GM23338 (cell line): Measurements from ENCODE around the gene POU2AF3. TPM values are rescaled to one million over a fixed set of nuclear protein-coding genes. Genes with fewer than 3 reads are reported as not detected.

Experiments used
- ATAC-seq: fragments of 200-7000 bp; cut with Tn5 transposase; 3 replicates; pipeline ENCODE4 v1.9.1; 2020
- DNase-seq: peaks from one replicate; pipeline ENCODE4 v3.0.0-alpha.2; 2015; ENCODE audit warnings: low spot score
- H2AFZ ChIP-seq: fragments of 200-600 bp; sonication (generic); 2 replicates; pipeline ENCODE4 v1.8.0; 2016; ENCODE audit warnings: antibody characterized with exemption, mild to moderate bottlenecking, moderate library complexity
- H3F3A ChIP-seq: fragments of 200-600 bp; sonication (generic); replicated peaks from 2 replicates; pipeline ENCODE4 v1.8.0; 2017; ENCODE audit warnings: antibody characterized with exemption, mixed run types, low read depth
- H3K27ac ChIP-seq: fragments of 200-600 bp; sonication (generic); 2 replicates; pipeline ENCODE4 v1.6.1; 2016; ENCODE audit warnings: low read depth
- H3K27me3 ChIP-seq: fragments of 200-600 bp; sonication (generic); 2 replicates; pipeline ENCODE4 v1.8.0; 2016; ENCODE audit warnings: mild to moderate bottlenecking, mixed run types, moderate library complexity; ENCODE audit not compliant: insufficient read depth
- H3K36me3 ChIP-seq: fragments of 200-600 bp; sonication (generic); 2 replicates; pipeline ENCODE4 v1.8.0; 2016; ENCODE audit warnings: mild to moderate bottlenecking; ENCODE audit not compliant: insufficient read depth
- H3K4me1 ChIP-seq: fragments of 200-600 bp; sonication (generic); 2 replicates; pipeline ENCODE4 v1.8.0; 2016; ENCODE audit warnings: mild to moderate bottlenecking, moderate library complexity; ENCODE audit not compliant: insufficient read depth
- H3K4me2 ChIP-seq: fragments of 200-600 bp; sonication (generic); 2 replicates; pipeline ENCODE4 v1.7.1; 2017; ENCODE audit warnings: mixed run types
- H3K4me3 ChIP-seq: fragments of 200-600 bp; sonication (generic); 2 replicates; pipeline ENCODE4 v1.6.1; 2016; ENCODE audit warnings: mixed run types
- H3K79me2 ChIP-seq: fragments of 200-600 bp; sonication (generic); replicated peaks from 2 replicates; pipeline ENCODE4 v1.8.0; 2017; ENCODE audit warnings: mild to moderate bottlenecking; ENCODE audit not compliant: insufficient read depth
- H3K9me2 ChIP-seq: fragments of 200-600 bp; sonication (generic); 2 replicates; pipeline ENCODE4 v1.8.0; 2017; ENCODE audit not compliant: insufficient read depth
- H4K20me1 ChIP-seq: fragments of 200-600 bp; sonication (generic); replicated peaks from 2 replicates; pipeline ENCODE4 v1.8.0; 2017; ENCODE audit warnings: mild to moderate bottlenecking; ENCODE audit not compliant: insufficient read depth
- H3K27ac Mint-ChIP-seq: 2 replicates; pipeline ENCODE4 v1.8.0; 2020; ENCODE audit warnings: inconsistent platforms, mild to moderate bottlenecking, moderate library complexity, mixed read lengths
- H3K27me3 Mint-ChIP-seq: 3 replicates; pipeline ENCODE4 v1.8.0; 2022; ENCODE audit warnings: low read depth, mild to moderate bottlenecking, moderate library complexity, mixed read lengths, inconsistent platforms; ENCODE audit not compliant: insufficient read depth, poor library complexity
- H3K36me3 Mint-ChIP-seq: 3 replicates; pipeline ENCODE4 v1.8.0; 2021; ENCODE audit warnings: low read depth, mild to moderate bottlenecking, inconsistent platforms, moderate library complexity, mixed read lengths
- H3K4me1 Mint-ChIP-seq: 3 replicates; pipeline ENCODE4 v1.8.0; 2020; ENCODE audit warnings: mild to moderate bottlenecking, inconsistent platforms, mixed read lengths
- H3K4me3 Mint-ChIP-seq: 3 replicates; pipeline ENCODE4 v1.8.0; 2021; ENCODE audit warnings: moderate library complexity, mild to moderate bottlenecking, inconsistent platforms, mixed read lengths
- H3K9me3 Mint-ChIP-seq: 3 replicates; pipeline ENCODE4 v1.8.0; 2020; ENCODE audit warnings: moderate library complexity, mild to moderate bottlenecking, inconsistent platforms, mixed read lengths
- CREB1 ChIP-seq: fragments of 250-450 bp; sonication (Bioruptor Pico); IDR thresholded peaks from 2 replicates; pipeline ENCODE4 v1.5.0; 2020; ENCODE audit warnings: low read depth, mild to moderate bottlenecking, moderate library complexity
- CTCF ChIP-seq, 2 experiments: fragments of 200-600 bp in 1 of 2; sonication (generic) in 1 of 2; conservative IDR thresholded peaks; 2 replicates each; pipeline versions ENCODE4 v1.5.1 to v1.6.1; 2016 to 2017; ENCODE audit warnings: antibody characterized with exemption in 2 of 2, low read depth in 2 of 2, mild to moderate bottlenecking in 2 of 2, moderate library complexity in 1 of 2
- ETS1 ChIP-seq: IDR thresholded peaks from 2 replicates; pipeline ENCODE4 v1.6.1; 2016; ENCODE audit warnings: antibody characterized with exemption
- EZH2 ChIP-seq: fragments of 200-600 bp; sonication (generic); IDR thresholded peaks from one replicate; pipeline ENCODE4 v1.8.0; 2017; ENCODE audit warnings: antibody characterized with exemption, mild to moderate bottlenecking, low read depth; ENCODE audit not compliant: unreplicated experiment
- EZH2phosphoT487 ChIP-seq: fragments of 200-600 bp; sonication (generic); IDR thresholded peaks from one replicate; pipeline ENCODE4 v1.8.1; 2018; ENCODE audit warnings: antibody characterized with exemption; ENCODE audit not compliant: unreplicated experiment
- JUNB ChIP-seq: IDR thresholded peaks from one replicate; pipeline ENCODE4 v1.6.1; 2016; ENCODE audit warnings: antibody characterized with exemption; ENCODE audit not compliant: unreplicated experiment
- NANOG ChIP-seq: IDR thresholded peaks from 2 replicates; pipeline ENCODE4 v1.6.1; 2016; ENCODE audit warnings: antibody characterized with exemption, borderline replicate concordance
- POLR2AphosphoS5 ChIP-seq: IDR thresholded peaks from 2 replicates; pipeline ENCODE4 v1.6.1; 2016; ENCODE audit warnings: antibody characterized with exemption, low read depth
- REST ChIP-seq: IDR thresholded peaks from one replicate; pipeline ENCODE4 v1.6.1; 2018; ENCODE audit warnings: antibody characterized with exemption; ENCODE audit not compliant: unreplicated experiment
- STAT1 ChIP-seq: IDR thresholded peaks from one replicate; pipeline ENCODE4 v1.6.1; 2016; ENCODE audit warnings: antibody characterized with exemption; ENCODE audit not compliant: unreplicated experiment
- ZNF114 ChIP-seq: fragments of 250-450 bp; sonication (Bioruptor Pico); IDR thresholded peaks from 2 replicates; pipeline ENCODE4 v1.5.0; 2020; ENCODE audit warnings: mild to moderate bottlenecking, moderate library complexity
- ZNF331 ChIP-seq: fragments of 250-450 bp; sonication (Bioruptor Pico); IDR thresholded peaks from 2 replicates; pipeline ENCODE4 v1.5.0; 2020; ENCODE audit warnings: low read depth, mild to moderate bottlenecking, moderate library complexity
- polyA plus RNA-seq: library from polyadenylated mRNA; unstranded; fragments of >200 nt; fragmentation: Nextera tagmentation; extraction: Ambion mirVana; gene quantifications from 2 replicates; pipeline ENCODE4 v1.2.1, GENCODE V29; 2016
- total RNA-seq: library from RNA; depleted of rRNA; stranded (reverse); fragments of >200 nt; shearing (Covaris generic); gene quantifications from 2 replicates; pipeline ENCODE4 v1.2.3, GENCODE V29; 2014

Gene POU2AF3
- total and polyA plus RNA-seq, 2 experiments from 2014 or later = 2.7 to 3.4 TPM

- Histone ChIP-seq H3K9me2 (0 out of 2 replicates have a peak, but pooled peaks cover 3% of the 10 kb centered on the region), H3F3A (no peaks in the 10 kb centered on the region), H3K4me2 (no peak overlapping the region), H3K4me3 (no peak overlapping the region), H3K27me3 (no peaks in the 10 kb centered on the region), H3K27ac (no peak overlapping the region), H3K36me3 (no peaks in the 10 kb centered on the region), H3K79me2 (no peaks in the 10 kb centered on the region), H2AFZ (no peak overlapping the region), H3K4me1 (no peaks in the 10 kb centered on the region), H4K20me1 (no peaks in the 10 kb centered on the region)
- Mint-ChIP-seq H3K36me3 (no peaks in the 10 kb centered on the region), H3K27me3 (no peaks in the 10 kb centered on the region), H3K9me3 (no peaks in the 10 kb centered on the region), H3K4me3 (no peak overlapping the region), H3K27ac (0 out of 2 replicates have a peak overlapping the region, but pooled peaks have one; percentile 20), H3K4me1 (no peaks in the 10 kb centered on the region)
- TF ChIP-seq ETS1 (no peak), ZNF114 (no peak), STAT1 (no peak), JUNB (no peak), EZH2phosphoT487 (no peak)
- DNase-seq = no peak
- ATAC-seq = no peak
These were observed 48.8 kb downstream of the POU2AF3 start for GRCh38 chr11:111347002-111347722.

DNA sequence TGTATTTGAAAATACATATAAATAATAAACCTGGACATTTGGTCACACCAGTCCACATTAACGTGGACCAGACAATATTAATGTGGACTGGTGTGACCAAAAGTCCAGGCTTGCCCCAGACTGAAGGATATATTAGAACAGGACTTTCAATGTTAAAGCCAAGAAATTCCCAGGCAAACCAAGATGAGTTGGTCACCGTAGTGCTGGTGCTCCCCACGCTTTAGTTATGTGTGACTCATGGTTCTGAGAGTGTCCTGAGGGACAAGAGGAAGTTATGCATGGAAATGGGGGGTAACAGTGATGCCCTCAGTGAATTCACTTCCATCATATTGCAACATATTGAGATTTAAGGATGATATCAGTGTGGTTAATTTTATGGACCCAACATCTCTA lies 49.4 kb downstream of the POU2AF3 start:
- ATAC-seq (no peak), DNase-seq (no peak)
- Mint-ChIP-seq H3K27ac (no peak overlapping the region), H3K27me3 (no peaks in the 10 kb centered on the region), H3K4me3 (no peak overlapping the region), H3K36me3 (no peaks in the 10 kb centered on the region), H3K4me1 (no peaks in the 10 kb centered on the region), H3K9me3 (no peaks in the 10 kb centered on the region)
- Histone ChIP-seq H3F3A (no peaks in the 10 kb centered on the region), H3K9me2 (0 out of 2 replicates have a peak, but pooled peaks cover 3% of the 10 kb centered on the region), H3K4me3 (no peak overlapping the region), H3K4me1 (no peaks in the 10 kb centered on the region), H3K36me3 (no peaks in the 10 kb centered on the region), H3K27ac (no peak overlapping the region), H4K20me1 (no peaks in the 10 kb centered on the region), H3K4me2 (no peak overlapping the region), H2AFZ (no peak overlapping the region), H3K27me3 (no peaks in the 10 kb centered on the region), H3K79me2 (no peaks in the 10 kb centered on the region)
- TF ChIP-seq ETS1 (no peak), JUNB (no peak), ZNF331 (no peak), ZNF114 (no peak), CREB1 (CRISPR knock-in tag) (no peak), EZH2phosphoT487 (no peak), NANOG (no peak), EZH2 (no peak), REST (no peak), STAT1 (no peak), POLR2AphosphoS5 (no peak), CTCF (conservative IDR thresholded peaks at IDR 0.05; ENCODE audit: low read depth in 2 of 2) (no peak)
